BJ (cell line): ENCODE measurements around the gene GIMAP1. TPM values are rescaled to one million over a fixed set of nuclear protein-coding genes. Genes with fewer than 3 reads are reported as not detected.

Experiments used
- CTCF ChIA-PET: fragments of 350-600 bp; formaldehyde crosslinking; extraction: SDS; loops from one replicate; lab custom pipeline; 2021; ENCODE audit warnings: antibody characterized with exemption, inconsistent platforms; lab: Yijun Ruan, JAX
- POLR2A ChIA-PET: fragments of 300-600 bp; sonication (Branson Sonifier 250); formaldehyde crosslinking; extraction: SDS; loops from one replicate; lab custom pipeline; 2021; ENCODE audit warnings: antibody characterized with exemption; lab: Charles Lee
- DNase-seq: peaks from one replicate; pipeline ENCODE4 v3.0.0-alpha.2; 2011; ENCODE audit warnings: low read depth
- H3K27me3 ChIP-seq: 2 replicates; pipeline ENCODE4 v1.6.0; 2011; ENCODE audit warnings: low read length; ENCODE audit not compliant: control insufficient read depth, insufficient read depth
- H3K36me3 ChIP-seq: 2 replicates; pipeline ENCODE4 v1.5.1; 2011; ENCODE audit warnings: low read length; ENCODE audit not compliant: control insufficient read depth, insufficient read depth
- H3K4me3 ChIP-seq: 2 replicates; pipeline ENCODE4 v1.5.1; 2011; ENCODE audit warnings: low read depth, mild to moderate bottlenecking, control low read depth, low read length
- CTCF ChIP-seq: IDR thresholded peaks from 2 replicates; pipeline ENCODE4 v1.5.1; 2011; ENCODE audit warnings: low read depth, mild to moderate bottlenecking, control low read depth, inconsistent platforms, low read length, moderate library complexity; ENCODE audit not compliant: insufficient read depth
- polyA plus RNA-seq: library from polyadenylated mRNA; depleted of rRNA; stranded (reverse); fragments of >200 nt; gene quantifications from 2 replicates; pipeline ENCODE4 v1.2.3, GENCODE V29; 2011; rRNA removed

GIMAP1 gene
- polyA plus RNA-seq, 1 experiment, result not detected

- no peak for TF ChIP-seq CTCF
- H3K27me3 ChIP-seq, result no peaks in the 10 kb centered on the region
- H3K36me3 ChIP-seq, result no peaks in the 10 kb centered on the region
- no peak for DNase-seq
- ChIA-PET CTCF (interaction anchor here (0.6 kb wide), 1 partner anchor 1159 kb away, joined by 3 read pairs; no protein-coding TSS in a partner anchor), POLR2A (no interaction called here)
- H3K4me3 ChIP-seq, result no peak overlapping the region
These were observed 40.4 kb downstream of the GIMAP1 start for GRCh38 chr7:150756858-150757257.

GRCh38 chr7:150759479-150759878, 43.1 kb downstream of the GIMAP1 start:
- ChIA-PET POLR2A (no interaction called here), CTCF (no interaction called here)
- no peak for DNase-seq
- Histone ChIP-seq H3K4me3 (no peak overlapping the region), H3K36me3 (no peaks in the 10 kb centered on the region), H3K27me3 (no peaks in the 10 kb centered on the region)
- TF ChIP-seq CTCF, result no peak

GRCh38 chr7:150766334-150766709, 49.9 kb downstream of the GIMAP1 start:
- H3K36me3 ChIP-seq, result no peaks in the 10 kb centered on the region
- POLR2A ChIA-PET, result no interaction called here
- DNase-seq, result no peak
- CTCF ChIA-PET, result no interaction called here
- TF ChIP-seq CTCF, result no peak
- no peaks in the 10 kb centered on the region for H3K27me3 ChIP-seq
- H3K4me3 ChIP-seq, result no peak overlapping the region

GRCh38 chr7:150769768-150770167, 53.4 kb downstream of the GIMAP1 start:
- H3K27me3 ChIP-seq, result no peaks in the 10 kb centered on the region
- TF ChIP-seq CTCF, result no peak
- no peaks in the 10 kb centered on the region for H3K36me3 ChIP-seq
- ChIA-PET POLR2A (no interaction called here), CTCF (interaction anchor here (1.2 kb wide), 1 partner anchor 9 kb away, joined by 4 read pairs; no protein-coding TSS in a partner anchor)
- no peak overlapping the region for H3K4me3 ChIP-seq
- no peak for DNase-seq

Other genes with a start within 250 kb of the GIMAP1 start
- gene GIMAP7, start 201.7 kb upstream of the GIMAP1 start, polyA plus RNA-seq, result not detected in 2 replicates
- not detected in 2 replicates for gene GIMAP4, start 149.2 kb upstream of the GIMAP1 start, polyA plus RNA-seq
- gene GIMAP6, start 84.2 kb upstream of the GIMAP1 start, polyA plus RNA-seq, result not detected in 2 replicates
- gene GIMAP2, start 30.9 kb upstream of the GIMAP1 start, polyA plus RNA-seq, result 0.05 and 0.13 TPM in 2 replicates
- gene GIMAP5, start 20.8 kb downstream of the GIMAP1 start, polyA plus RNA-seq, result not detected in 2 replicates
- gene TMEM176B, start 83.8 kb downstream of the GIMAP1 start, polyA plus RNA-seq, result not detected in 2 replicates
- gene TMEM176A, start 84.2 kb downstream of the GIMAP1 start, polyA plus RNA-seq, result not detected in 2 replicates
- not detected in 2 replicates for gene AOC1, start 135.9 kb downstream of the GIMAP1 start, polyA plus RNA-seq